GM21528 (cell line): ENCODE measurements around the gene WNT16.
"Not testable (repeated sequence)": the region's sequence is repeated elsewhere in the genome, so short reads cannot be mapped to it uniquely, and the experiment has no call there.

Source experiments
- ATAC-seq: cut with Tn5 transposase; IDR thresholded peaks from one replicate; pipeline ENCODE4 v1.9.1; 2021; ENCODE audit warnings: mild to moderate bottlenecking, moderate library complexity; ENCODE audit not compliant: unreplicated experiment, low FRiP score

Gene WNT16

GRCh38 chr7:121328508-121329190 is at the start of gene WNT16:
TSS of gene WNT16 (plus strand) at chr7:121329000. CDS start at chr7:121329293, 293 bp downstream.
- no peak for ATAC-seq

- ATAC-seq = peak; percentile 5
Observed at GRCh38 chr7:121279060-121279620, 49.7 kb upstream of the WNT16 start.

- no peak for ATAC-seq
Observed at GRCh38 chr7:121279822-121280221, 49.0 kb upstream of the WNT16 start.

- no peak for ATAC-seq
Observed at GRCh38 chr7:121280656-121281055, 48.1 kb upstream of the WNT16 start.

- ATAC-seq = no peak
Observed at GRCh38 chr7:121282129-121282528, 46.7 kb upstream of the WNT16 start.

GRCh38 chr7:121285066-121285667 is 43.6 kb upstream of the WNT16 start:
- no peak for ATAC-seq

- ATAC-seq = no peak
Observed at GRCh38 chr7:121286186-121286585, 42.6 kb upstream of the WNT16 start.

- ATAC-seq = no peak
Observed at GRCh38 chr7:121286742-121287734, 41.8 kb upstream of the WNT16 start.

GRCh38 chr7:121288894-121289293 is 39.9 kb upstream of the WNT16 start:
- ATAC-seq = no peak

GRCh38 chr7:121289930-121290329 is 38.9 kb upstream of the WNT16 start:
- not testable (repeated sequence) for ATAC-seq

- no peak for ATAC-seq
Observed at GRCh38 chr7:121294448-121294992, 34.3 kb upstream of the WNT16 start.

- no peak for ATAC-seq
Observed at GRCh38 chr7:121297843-121298242, 31.0 kb upstream of the WNT16 start.

- no peak for ATAC-seq
Observed at GRCh38 chr7:121298831-121299239, 30.0 kb upstream of the WNT16 start.

GRCh38 chr7:121300685-121301420 is 27.9 kb upstream of the WNT16 start:
- no peak for ATAC-seq

GRCh38 chr7:121301446-121302213 is 27.2 kb upstream of the WNT16 start:
- no peak for ATAC-seq

GRCh38 chr7:121302214-121302745 is 26.5 kb upstream of the WNT16 start:
- peak; percentile 93 for ATAC-seq

- ATAC-seq = no peak
Observed at GRCh38 chr7:121303422-121304101, 25.2 kb upstream of the WNT16 start.

- ATAC-seq = no peak
Observed at GRCh38 chr7:121304102-121304658, 24.6 kb upstream of the WNT16 start.
